Measurements from ENCODE around the gene JCAD. TPM values are rescaled to one million over a fixed set of nuclear protein-coding genes. Genes with fewer than 3 reads are reported as not detected.

JCAD gene
- total and polyA plus RNA-seq, 2 experiments from 2014 or later: 0.78 to 2.1 TPM

- Histone ChIP-seq H3K4me2 (no peak overlapping the region), H3F3A (replicated peaks; ENCODE audit: low read depth) (no peaks in the 10 kb centered on the region), H3K27me3 (ENCODE audit: insufficient read depth) (peaks cover 24% of the 10 kb centered on the region), H4K20me1 (replicated peaks; ENCODE audit: insufficient read depth) (no peaks in the 10 kb centered on the region), H3K4me3 (no peak overlapping the region), H3K79me2 (replicated peaks; ENCODE audit: insufficient read depth) (no peaks in the 10 kb centered on the region), H3K27ac (ENCODE audit: low read depth) (no peak overlapping the region), H3K4me1 (ENCODE audit: insufficient read depth) (peaks cover 8% of the 10 kb centered on the region), H3K9me2 (ENCODE audit: insufficient read depth) (no peaks in the 10 kb centered on the region), H3K36me3 (ENCODE audit: insufficient read depth) (no peaks in the 10 kb centered on the region), H2AFZ (no peak overlapping the region)
- Mint-ChIP-seq H3K9me3 (no peaks in the 10 kb centered on the region; the same call in 2 of the 3 replicates), H3K4me3 (no peak overlapping the region), H3K27me3 (ENCODE audit: insufficient read depth, low read depth, poor library complexity) (peaks cover 12% of the 10 kb centered on the region), H3K4me1 (peaks cover 8% of the 10 kb centered on the region), H3K36me3 (ENCODE audit: low read depth) (no peaks in the 10 kb centered on the region; the same call in 2 of the 3 replicates), H3K27ac (no peak overlapping the region)
- no peak for TF ChIP-seq EZH2 (IDR thresholded peaks at IDR 0.05; ENCODE audit: low read depth, unreplicated experiment)
- no peak for TF ChIP-seq ZNF331 (CRISPR knock-in tag; IDR thresholded peaks at IDR 0.05; ENCODE audit: low read depth)
- no peak for TF ChIP-seq POLR2AphosphoS5 (IDR thresholded peaks at IDR 0.05; ENCODE audit: low read depth)
- no peak for TF ChIP-seq ZNF462 (CRISPR knock-in tag; IDR thresholded peaks at IDR 0.05)
- no peak for TF ChIP-seq NANOG (IDR thresholded peaks at IDR 0.05; ENCODE audit: borderline replicate concordance)
- TF ChIP-seq CTCF (conservative IDR thresholded peaks at IDR 0.05; ENCODE audit: low read depth in 2 of 2): no peak
- no peak for TF ChIP-seq REST (IDR thresholded peaks at IDR 0.05; ENCODE audit: unreplicated experiment)
- ATAC-seq (no peak), DNase-seq (ENCODE audit: low spot score) (no peak)
These were observed 3.7 kb upstream of the JCAD start for GRCh38 chr10:30063099-30063498.

Data from GM23338 (cell line).